ENCODE data around the gene PCGF3. TPM values are rescaled to one million over a fixed set of nuclear protein-coding genes. Genes with fewer than 3 reads are reported as not detected.

PCGF3 gene
- total and polyA plus RNA-seq, 9 of the 15 experiments (the other 6 are each of a cell fraction or from before 2014, with no cell fraction given): 2.6 to 46.1 (median 20.3) TPM

- TF ChIP-seq CEBPG (CRISPR knock-in tag; IDR thresholded peaks at IDR 0.05) (peak; percentile 83), CEBPG (tag; conservative IDR thresholded peaks at IDR 0.05 in 1 of 2, IDR thresholded peaks at IDR 0.05 in 1 of 2) (peak in 1 of 2 experiments; percentile 85; a peak in 2 of 4 replicates), TAF7 (tag; IDR thresholded peaks at IDR 0.05) (peak; percentile 77), ARID1B (IDR thresholded peaks at IDR 0.05) (peak; percentile 72), ZNF121 (CRISPR knock-in tag; conservative IDR thresholded peaks at IDR 0.05) (peak; percentile 87), NRF1 (conservative IDR thresholded peaks at IDR 0.05 in 1 of 2, IDR thresholded peaks at IDR 0.05 in 1 of 2) (peak; percentile 68 to 74), COPS2 (conservative IDR thresholded peaks at IDR 0.05) (no peak), SMARCC2 (IDR thresholded peaks at IDR 0.05; ENCODE audit: low read depth) (peak; percentile 52; the same call in 1 of the 2 replicates), TAF1 (IDR thresholded peaks at IDR 0.05; ENCODE audit: control insufficient read depth, extremely low read depth, insufficient read depth, low read length, severe bottlenecking) (peak; percentile 53)
- TF ChIP-seq, protein P1, sequence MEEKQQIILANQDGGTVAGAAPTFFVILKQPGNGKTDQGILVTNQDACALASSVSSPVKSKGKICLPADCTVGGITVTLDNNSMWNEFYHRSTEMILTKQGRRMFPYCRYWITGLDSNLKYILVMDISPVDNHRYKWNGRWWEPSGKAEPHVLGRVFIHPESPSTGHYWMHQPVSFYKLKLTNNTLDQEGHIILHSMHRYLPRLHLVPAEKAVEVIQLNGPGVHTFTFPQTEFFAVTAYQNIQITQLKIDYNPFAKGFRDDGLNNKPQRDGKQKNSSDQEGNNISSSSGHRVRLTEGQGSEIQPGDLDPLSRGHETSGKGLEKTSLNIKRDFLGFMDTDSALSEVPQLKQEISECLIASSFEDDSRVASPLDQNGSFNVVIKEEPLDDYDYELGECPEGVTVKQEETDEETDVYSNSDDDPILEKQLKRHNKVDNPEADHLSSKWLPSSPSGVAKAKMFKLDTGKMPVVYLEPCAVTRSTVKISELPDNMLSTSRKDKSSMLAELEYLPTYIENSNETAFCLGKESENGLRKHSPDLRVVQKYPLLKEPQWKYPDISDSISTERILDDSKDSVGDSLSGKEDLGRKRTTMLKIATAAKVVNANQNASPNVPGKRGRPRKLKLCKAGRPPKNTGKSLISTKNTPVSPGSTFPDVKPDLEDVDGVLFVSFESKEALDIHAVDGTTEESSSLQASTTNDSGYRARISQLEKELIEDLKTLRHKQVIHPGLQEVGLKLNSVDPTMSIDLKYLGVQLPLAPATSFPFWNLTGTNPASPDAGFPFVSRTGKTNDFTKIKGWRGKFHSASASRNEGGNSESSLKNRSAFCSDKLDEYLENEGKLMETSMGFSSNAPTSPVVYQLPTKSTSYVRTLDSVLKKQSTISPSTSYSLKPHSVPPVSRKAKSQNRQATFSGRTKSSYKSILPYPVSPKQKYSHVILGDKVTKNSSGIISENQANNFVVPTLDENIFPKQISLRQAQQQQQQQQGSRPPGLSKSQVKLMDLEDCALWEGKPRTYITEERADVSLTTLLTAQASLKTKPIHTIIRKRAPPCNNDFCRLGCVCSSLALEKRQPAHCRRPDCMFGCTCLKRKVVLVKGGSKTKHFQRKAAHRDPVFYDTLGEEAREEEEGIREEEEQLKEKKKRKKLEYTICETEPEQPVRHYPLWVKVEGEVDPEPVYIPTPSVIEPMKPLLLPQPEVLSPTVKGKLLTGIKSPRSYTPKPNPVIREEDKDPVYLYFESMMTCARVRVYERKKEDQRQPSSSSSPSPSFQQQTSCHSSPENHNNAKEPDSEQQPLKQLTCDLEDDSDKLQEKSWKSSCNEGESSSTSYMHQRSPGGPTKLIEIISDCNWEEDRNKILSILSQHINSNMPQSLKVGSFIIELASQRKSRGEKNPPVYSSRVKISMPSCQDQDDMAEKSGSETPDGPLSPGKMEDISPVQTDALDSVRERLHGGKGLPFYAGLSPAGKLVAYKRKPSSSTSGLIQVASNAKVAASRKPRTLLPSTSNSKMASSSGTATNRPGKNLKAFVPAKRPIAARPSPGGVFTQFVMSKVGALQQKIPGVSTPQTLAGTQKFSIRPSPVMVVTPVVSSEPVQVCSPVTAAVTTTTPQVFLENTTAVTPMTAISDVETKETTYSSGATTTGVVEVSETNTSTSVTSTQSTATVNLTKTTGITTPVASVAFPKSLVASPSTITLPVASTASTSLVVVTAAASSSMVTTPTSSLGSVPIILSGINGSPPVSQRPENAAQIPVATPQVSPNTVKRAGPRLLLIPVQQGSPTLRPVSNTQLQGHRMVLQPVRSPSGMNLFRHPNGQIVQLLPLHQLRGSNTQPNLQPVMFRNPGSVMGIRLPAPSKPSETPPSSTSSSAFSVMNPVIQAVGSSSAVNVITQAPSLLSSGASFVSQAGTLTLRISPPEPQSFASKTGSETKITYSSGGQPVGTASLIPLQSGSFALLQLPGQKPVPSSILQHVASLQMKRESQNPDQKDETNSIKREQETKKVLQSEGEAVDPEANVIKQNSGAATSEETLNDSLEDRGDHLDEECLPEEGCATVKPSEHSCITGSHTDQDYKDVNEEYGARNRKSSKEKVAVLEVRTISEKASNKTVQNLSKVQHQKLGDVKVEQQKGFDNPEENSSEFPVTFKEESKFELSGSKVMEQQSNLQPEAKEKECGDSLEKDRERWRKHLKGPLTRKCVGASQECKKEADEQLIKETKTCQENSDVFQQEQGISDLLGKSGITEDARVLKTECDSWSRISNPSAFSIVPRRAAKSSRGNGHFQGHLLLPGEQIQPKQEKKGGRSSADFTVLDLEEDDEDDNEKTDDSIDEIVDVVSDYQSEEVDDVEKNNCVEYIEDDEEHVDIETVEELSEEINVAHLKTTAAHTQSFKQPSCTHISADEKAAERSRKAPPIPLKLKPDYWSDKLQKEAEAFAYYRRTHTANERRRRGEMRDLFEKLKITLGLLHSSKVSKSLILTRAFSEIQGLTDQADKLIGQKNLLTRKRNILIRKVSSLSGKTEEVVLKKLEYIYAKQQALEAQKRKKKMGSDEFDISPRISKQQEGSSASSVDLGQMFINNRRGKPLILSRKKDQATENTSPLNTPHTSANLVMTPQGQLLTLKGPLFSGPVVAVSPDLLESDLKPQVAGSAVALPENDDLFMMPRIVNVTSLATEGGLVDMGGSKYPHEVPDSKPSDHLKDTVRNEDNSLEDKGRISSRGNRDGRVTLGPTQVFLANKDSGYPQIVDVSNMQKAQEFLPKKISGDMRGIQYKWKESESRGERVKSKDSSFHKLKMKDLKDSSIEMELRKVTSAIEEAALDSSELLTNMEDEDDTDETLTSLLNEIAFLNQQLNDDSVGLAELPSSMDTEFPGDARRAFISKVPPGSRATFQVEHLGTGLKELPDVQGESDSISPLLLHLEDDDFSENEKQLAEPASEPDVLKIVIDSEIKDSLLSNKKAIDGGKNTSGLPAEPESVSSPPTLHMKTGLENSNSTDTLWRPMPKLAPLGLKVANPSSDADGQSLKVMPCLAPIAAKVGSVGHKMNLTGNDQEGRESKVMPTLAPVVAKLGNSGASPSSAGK (IDR thresholded peaks at IDR 0.05): peak; percentile 70
These were observed 18.3 kb upstream of the PCGF3 start (continued) for GRCh38 chr4:687048-687970.

Data from K562 (cell line).